ENCODE measurements around the gene PPL.
A peak's percentile ranks its signal among the peaks of the same experiment; 100 is the strongest.

PPL gene

DNA sequence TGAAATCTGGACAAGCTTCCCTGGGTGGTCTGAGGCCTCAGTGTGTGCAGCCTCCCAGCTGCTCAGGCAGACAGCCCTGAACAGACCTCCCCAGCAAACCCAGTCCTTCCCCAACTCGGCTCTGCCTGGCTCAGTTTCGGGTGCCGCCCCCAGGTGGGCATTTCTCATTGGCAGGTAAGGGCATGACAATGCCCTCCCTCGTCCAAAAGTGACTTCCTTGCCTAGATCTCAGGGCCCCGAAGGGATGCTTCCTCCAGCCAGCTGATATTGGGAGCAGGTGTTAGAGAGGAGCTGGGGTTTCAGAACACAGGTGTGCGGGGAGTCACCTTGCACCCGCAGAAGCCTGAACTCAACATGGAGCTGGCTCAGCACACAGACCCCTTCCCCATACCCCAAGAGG lies 3.8 kb upstream of the PPL start:
- H3K27ac ChIP-seq: peak overlapping the region; percentile 100
- no peak for TF ChIP-seq CTCF (conservative IDR thresholded peaks at IDR 0.05; ENCODE audit: low read depth)
- ChIA-PET CTCF (interaction anchor here (0.9 kb wide), 1 partner anchor 15 kb away, joined by 3 read pairs; no protein-coding TSS in a partner anchor), POLR2A (ENCODE audit: low non-redundant PET) (no interaction called here)
- no peak for DNase-seq (ENCODE audit: low spot score)

GRCh38 chr16:4938683-4939030 lies 1.7 kb upstream of the PPL start:
- no peak for TF ChIP-seq CTCF (conservative IDR thresholded peaks at IDR 0.05; ENCODE audit: low read depth)
- ChIA-PET CTCF (no interaction called here), POLR2A (ENCODE audit: low non-redundant PET) (no interaction called here)
- H3K27ac ChIP-seq: peak overlapping the region; percentile 100
- no peak for DNase-seq (ENCODE audit: low spot score)

DNA sequence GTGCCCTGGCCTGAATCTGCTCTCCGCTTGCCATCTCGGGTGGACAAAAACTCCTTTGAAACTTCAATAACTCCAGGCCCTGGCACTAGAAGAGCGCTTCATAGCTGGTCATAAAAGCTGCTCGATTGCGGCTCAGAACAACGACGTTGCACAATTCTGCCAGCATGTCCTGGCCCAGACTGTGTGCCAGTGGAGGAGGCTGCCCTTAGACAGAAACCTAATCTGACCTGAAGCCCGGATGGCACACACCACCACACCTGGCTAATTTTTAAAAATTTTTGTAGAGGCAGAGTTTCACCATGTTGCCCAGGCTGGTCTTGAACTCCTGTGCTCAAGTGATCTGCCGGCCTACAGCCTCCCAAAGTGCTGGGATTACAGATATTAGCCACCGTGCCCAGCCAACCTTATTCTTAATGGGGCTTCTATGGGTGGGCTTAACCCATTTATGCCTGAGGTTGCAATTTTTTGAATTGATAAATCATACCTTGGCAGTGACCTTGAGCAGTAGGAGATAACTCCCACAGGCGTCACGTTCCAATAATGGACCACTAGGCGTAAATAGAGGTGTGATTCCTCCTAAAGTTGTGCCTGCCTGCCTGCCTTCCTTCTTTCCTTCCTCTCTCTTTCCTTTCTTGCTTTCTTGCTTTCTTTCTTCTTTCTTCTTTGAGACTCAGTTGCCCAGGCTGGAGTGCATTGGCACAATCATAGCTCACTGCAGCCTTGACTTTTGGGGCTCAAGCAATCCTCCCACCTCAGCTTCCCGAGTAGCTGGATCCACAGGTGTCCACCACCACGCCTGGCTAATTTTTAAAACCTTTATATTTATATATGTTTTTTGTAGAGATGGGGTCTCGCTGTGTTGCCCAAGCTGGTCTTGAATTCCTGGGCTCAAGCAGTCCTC lies 1.1 kb upstream of the PPL start:
- no peak for DNase-seq (ENCODE audit: low spot score)
- ChIA-PET CTCF (interaction anchor here (1.6 kb wide), 1 partner anchor 18 kb away, joined by 7 read pairs; no protein-coding TSS in a partner anchor), POLR2A (ENCODE audit: low non-redundant PET) (no interaction called here)
- H3K27ac ChIP-seq: peak overlapping the region; percentile 100
- no peak for TF ChIP-seq CTCF (conservative IDR thresholded peaks at IDR 0.05; ENCODE audit: low read depth)

GRCh38 chr16:4936181-4936990 lies 562 bp downstream of the PPL start:
- peak; percentile 49 for DNase-seq (ENCODE audit: low spot score)
- POLR2A ChIA-PET (ENCODE audit: low non-redundant PET): interaction anchor here (1.2 kb wide), 1 partner anchor 9 kb away, joined by 4 read pairs; no protein-coding TSS in a partner anchor
- TF ChIP-seq CTCF (conservative IDR thresholded peaks at IDR 0.05; ENCODE audit: low read depth): peak; percentile 63
- H3K27ac ChIP-seq: peak overlapping the region; percentile 100
- CTCF ChIA-PET: interaction anchor here (0.7 to 1.7 kb wide), 13 partner anchors 8 to 240 kb away, joined by 3 to 7 read pairs (median 4); no protein-coding TSS in a partner anchor

DNA sequence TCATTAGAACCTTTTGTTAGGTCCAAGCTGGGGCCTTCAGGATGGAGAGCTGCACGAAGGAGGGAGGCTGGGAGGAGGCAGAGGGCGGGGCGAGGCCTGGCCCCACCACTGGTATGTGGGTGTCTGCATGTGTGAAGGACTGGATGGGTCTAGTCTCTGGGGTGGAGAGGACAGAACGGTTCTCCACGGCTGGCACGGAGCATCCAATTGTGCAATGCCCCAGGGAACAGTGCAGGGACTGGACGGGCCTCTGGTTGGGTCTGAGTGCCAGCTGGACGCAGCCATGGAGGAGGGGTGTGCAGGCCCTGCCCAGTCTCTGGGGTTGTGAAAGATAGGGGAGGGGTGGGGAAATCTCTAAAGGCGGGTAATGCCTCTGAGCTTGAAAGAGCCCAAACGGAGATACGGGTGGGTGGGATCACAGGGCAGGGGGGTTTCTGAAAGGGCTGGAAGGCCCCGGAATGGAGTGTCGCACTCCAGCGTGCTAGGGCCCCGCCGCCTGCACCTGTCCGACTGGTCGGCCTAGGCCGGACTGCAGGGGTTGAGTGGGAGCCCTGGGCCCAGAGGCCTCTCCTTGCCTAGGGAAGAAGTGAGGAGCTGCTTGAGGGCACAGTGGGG lies 1.6 kb downstream of the PPL start:
- CTCF ChIA-PET: interaction anchor here (1.2 to 1.7 kb wide), 7 partner anchors 9 to 61 kb away, joined by 4 to 6 read pairs (median 4); no protein-coding TSS in a partner anchor
- DNase-seq (ENCODE audit: low spot score): peak; percentile 46

More for the DNA sequence above, 1.6 kb downstream of the PPL start:
- no peak for TF ChIP-seq CTCF (conservative IDR thresholded peaks at IDR 0.05; ENCODE audit: low read depth)
- POLR2A ChIA-PET (ENCODE audit: low non-redundant PET): interaction anchor here (1.2 kb wide), 1 partner anchor 10 kb away, joined by 4 read pairs; no protein-coding TSS in a partner anchor
- peak overlapping the region; percentile 100 for H3K27ac ChIP-seq
